Measurements from ENCODE around the gene NRL.
"Not testable (repeated sequence)": the region's sequence is repeated elsewhere in the genome, so short reads cannot be mapped to it uniquely, and the experiment has no call there.

Gene NRL

GRCh38 chr14:24038686-24039085, 76.1 kb downstream of the NRL start:
- Histone ChIP-seq H2BK15ac (ENCODE audit: low read depth, poor library complexity, severe bottlenecking) (no peak overlapping the region), H3K23ac (ENCODE audit: low read length in 2 of 2) (no peak overlapping the region), H3K18ac (ENCODE audit: low read depth in 1 of 2, low read length in 2 of 2) (no peak overlapping the region), H2AK5ac (ENCODE audit: low read length, severe bottlenecking) (no peak overlapping the region), H2BK5ac (ENCODE audit: low read depth, low read length, poor library complexity, severe bottlenecking) (no peak overlapping the region), H3K4me2 (ENCODE audit: low read length, poor library complexity, severe bottlenecking) (no peak overlapping the region), H3K27me3 (ENCODE audit: control insufficient read depth in 1 of 2, insufficient read depth in 1 of 2, low read length in 2 of 2) (peaks cover 5 to 12% of the 10 kb centered on the region in 2 experiments), H3K36me3 (ENCODE audit: control insufficient read depth in 1 of 2, insufficient read depth in 2 of 2, low read depth in 1 of 2, low read length in 2 of 2) (no peaks in the 10 kb centered on the region), H3K27ac (ENCODE audit: low read length, poor library complexity, severe bottlenecking) (no peak overlapping the region), H3K9ac (ENCODE audit: low read length) (no peak overlapping the region), H2BK120ac (ENCODE audit: low read depth, low read length) (no peak overlapping the region), H3K14ac (ENCODE audit: low read length in 2 of 2) (no peak overlapping the region), H2AFZ (ENCODE audit: low read depth, low read length) (no peak overlapping the region), H3K9me3 (ENCODE audit: control insufficient read depth, low read length) (no peaks in the 10 kb centered on the region), H3K4me1 (ENCODE audit: control insufficient read depth, insufficient read depth, low read depth, low read length) (no peaks in the 10 kb centered on the region), H4K8ac (ENCODE audit: low read length) (no peak overlapping the region), H2BK12ac (ENCODE audit: low read length in 2 of 2) (no peak overlapping the region), H3K79me1 (replicated peaks; ENCODE audit: low read length, poor library complexity, severe bottlenecking) (no peaks in the 10 kb centered on the region), H3K4ac (ENCODE audit: low read depth in 1 of 2, low read length in 2 of 2) (no peak overlapping the region), H3K4me3 (ENCODE audit: insufficient read depth in 1 of 2, low read depth in 1 of 2, low read length in 2 of 2) (no peak overlapping the region), H4K91ac (ENCODE audit: low read length) (no peak overlapping the region)
- 89% methylated on average over 1 of the region's 2 CpGs for WGBS
- no peak for DNase-seq

- Histone ChIP-seq H3K18ac (ENCODE audit: low read depth in 1 of 2, low read length in 2 of 2) (no peak overlapping the region), H2BK5ac (ENCODE audit: low read depth, low read length, poor library complexity, severe bottlenecking) (no peak overlapping the region), H3K9ac (ENCODE audit: low read length) (no peak overlapping the region), H4K8ac (ENCODE audit: low read length) (no peak overlapping the region), H3K4ac (ENCODE audit: low read depth in 1 of 2, low read length in 2 of 2) (no peak overlapping the region), H3K14ac (ENCODE audit: low read length in 2 of 2) (no peak overlapping the region), H3K27ac (ENCODE audit: low read length, poor library complexity, severe bottlenecking) (no peak overlapping the region), H3K79me1 (replicated peaks; ENCODE audit: low read length, poor library complexity, severe bottlenecking) (no peaks in the 10 kb centered on the region), H3K27me3 (ENCODE audit: control insufficient read depth in 1 of 2, insufficient read depth in 1 of 2, low read length in 2 of 2) (peaks cover 4 to 8% of the 10 kb centered on the region in 2 experiments), H3K4me3 (ENCODE audit: insufficient read depth in 1 of 2, low read depth in 1 of 2, low read length in 2 of 2) (no peak overlapping the region), H4K91ac (ENCODE audit: low read length) (peak overlapping the region; percentile 11), H2BK120ac (ENCODE audit: low read depth, low read length) (no peak overlapping the region), H2BK15ac (ENCODE audit: low read depth, poor library complexity, severe bottlenecking) (no peak overlapping the region), H2AFZ (ENCODE audit: low read depth, low read length) (no peak overlapping the region), H3K23ac (ENCODE audit: low read length in 2 of 2) (no peak overlapping the region), H3K4me2 (ENCODE audit: low read length, poor library complexity, severe bottlenecking) (no peak overlapping the region), H3K36me3 (ENCODE audit: control insufficient read depth in 1 of 2, insufficient read depth in 2 of 2, low read depth in 1 of 2, low read length in 2 of 2) (no peaks in the 10 kb centered on the region), H3K4me1 (ENCODE audit: control insufficient read depth, insufficient read depth, low read depth, low read length) (no peaks in the 10 kb centered on the region), H2AK5ac (ENCODE audit: low read length, severe bottlenecking) (no peak overlapping the region), H2BK12ac (ENCODE audit: low read length in 2 of 2) (no peak overlapping the region), H3K9me3 (ENCODE audit: control insufficient read depth, low read length) (no peaks in the 10 kb centered on the region)
- no peak for DNase-seq
- WGBS, result 84% methylated on average over 13 of the region's 14 CpGs
These were observed 77.1 kb downstream of the NRL start for GRCh38 chr14:24037658-24038037.

- not testable (repeated sequence) for H3K18ac ChIP-seq (ENCODE audit: low read depth in 1 of 2, low read length in 2 of 2); H3K27ac ChIP-seq (ENCODE audit: low read length, poor library complexity, severe bottlenecking); H3K9me3 ChIP-seq (ENCODE audit: control insufficient read depth, low read length); H2AK5ac ChIP-seq (ENCODE audit: low read length, severe bottlenecking); H4K8ac ChIP-seq (ENCODE audit: low read length); H4K91ac ChIP-seq (ENCODE audit: low read length); H2BK12ac ChIP-seq (ENCODE audit: low read length in 2 of 2); H3K4ac ChIP-seq (ENCODE audit: low read depth in 1 of 2, low read length in 2 of 2); H2BK15ac ChIP-seq (ENCODE audit: low read depth, poor library complexity, severe bottlenecking); H3K79me1 ChIP-seq (replicated peaks; ENCODE audit: low read length, poor library complexity, severe bottlenecking); H2AFZ ChIP-seq (ENCODE audit: low read depth, low read length); H3K14ac ChIP-seq (ENCODE audit: low read length in 2 of 2); H3K4me2 ChIP-seq (ENCODE audit: low read length, poor library complexity, severe bottlenecking); DNase-seq; H2BK120ac ChIP-seq (ENCODE audit: low read depth, low read length); H3K4me1 ChIP-seq (ENCODE audit: control insufficient read depth, insufficient read depth, low read depth, low read length); H3K36me3 ChIP-seq (ENCODE audit: control insufficient read depth in 1 of 2, insufficient read depth in 2 of 2, low read depth in 1 of 2, low read length in 2 of 2); H3K27me3 ChIP-seq (ENCODE audit: control insufficient read depth in 1 of 2, insufficient read depth in 1 of 2, low read length in 2 of 2); H3K23ac ChIP-seq (ENCODE audit: low read length in 2 of 2); H2BK5ac ChIP-seq (ENCODE audit: low read depth, low read length, poor library complexity, severe bottlenecking)
- 48% methylated on average over 7 of the region's 10 CpGs for WGBS
- Histone ChIP-seq H3K9ac (ENCODE audit: low read length) (peak overlapping the region; percentile 90), H3K4me3 (ENCODE audit: insufficient read depth in 1 of 2, low read depth in 1 of 2, low read length in 2 of 2) (peak overlapping the region in 1 of 2 experiments; percentile 89)
These were observed 77.6 kb downstream of the NRL start for GRCh38 chr14:24036963-24037657.

GRCh38 chr14:24036169-24036962, 78.4 kb downstream of the NRL start:
- peak overlapping the region in 1 of 2 experiments; percentile 86 for H3K4ac ChIP-seq (ENCODE audit: low read depth in 1 of 2, low read length in 2 of 2)
- no peak overlapping the region for H2AK5ac ChIP-seq (ENCODE audit: low read length, severe bottlenecking)
- H3K36me3 ChIP-seq (ENCODE audit: control insufficient read depth in 1 of 2, insufficient read depth in 2 of 2, low read depth in 1 of 2, low read length in 2 of 2), result no peaks in the 10 kb centered on the region
- H3K27me3 ChIP-seq (ENCODE audit: control insufficient read depth in 1 of 2, insufficient read depth in 1 of 2, low read length in 2 of 2), result no peaks in the 10 kb centered on the region
- H2AFZ ChIP-seq (ENCODE audit: low read depth, low read length), result peak overlapping the region; percentile 94
- peak overlapping the region; percentile 66 for H4K91ac ChIP-seq (ENCODE audit: low read length)
- no peak overlapping the region for H2BK15ac ChIP-seq (ENCODE audit: low read depth, poor library complexity, severe bottlenecking)
- peak overlapping the region; percentile 77 to 88 for H3K18ac ChIP-seq (ENCODE audit: low read depth in 1 of 2, low read length in 2 of 2)
- H3K14ac ChIP-seq (ENCODE audit: low read length in 2 of 2), result peak overlapping the region in 1 of 2 experiments; percentile 97
- H3K4me1 ChIP-seq (ENCODE audit: control insufficient read depth, insufficient read depth, low read depth, low read length), result no peaks in the 10 kb centered on the region
- peak overlapping the region; percentile 80 for H3K4me2 ChIP-seq (ENCODE audit: low read length, poor library complexity, severe bottlenecking)
- peak overlapping the region in 1 of 2 experiments; percentile 40 for H3K23ac ChIP-seq (ENCODE audit: low read length in 2 of 2)
- peak overlapping the region; percentile 77 to 89 for H3K4me3 ChIP-seq (ENCODE audit: insufficient read depth in 1 of 2, low read depth in 1 of 2, low read length in 2 of 2)
- H2BK120ac ChIP-seq (ENCODE audit: low read depth, low read length), result no peak overlapping the region
- H3K9me3 ChIP-seq (ENCODE audit: control insufficient read depth, low read length), result peaks cover 2% of the 10 kb centered on the region
- peak; percentile 78 for DNase-seq
- peak overlapping the region in 1 of 2 experiments; percentile 22 for H2BK12ac ChIP-seq (ENCODE audit: low read length in 2 of 2)
- peak overlapping the region; percentile 29 for H4K8ac ChIP-seq (ENCODE audit: low read length)
- peak overlapping the region; percentile 22 for H3K27ac ChIP-seq (ENCODE audit: low read length, poor library complexity, severe bottlenecking)
- H3K79me1 ChIP-seq (replicated peaks; ENCODE audit: low read length, poor library complexity, severe bottlenecking), result no peaks in the 10 kb centered on the region
- WGBS, result under 1% methylated on average over 50 of the region's 50 CpGs
- peak overlapping the region; percentile 57 for H2BK5ac ChIP-seq (ENCODE audit: low read depth, low read length, poor library complexity, severe bottlenecking)
- H3K9ac ChIP-seq (ENCODE audit: low read length), result peak overlapping the region; percentile 90

Measured in mesenchymal stem cell (in vitro differentiated cells and primary cell).